Body of pancreas (tissue), 4 donors: ENCODE data around the gene SPRED2.

Experiments
- CTCF ChIP-seq, 7 experiments: fragments of 450-650 bp in 4 of 7; fragments of 200-600 bp in 3 of 7; sonication (generic) in 3 of 7; IDR thresholded peaks; one replicate each; pipeline ENCODE4 v1.5.1; 2016 to 2019; ENCODE audit warnings: antibody characterized with exemption in 7 of 7
- POLR2A ChIP-seq, 3 donors: fragments of 450-650 bp; IDR thresholded peaks; one replicate each; pipeline ENCODE4 v1.6.1; 2016; ENCODE audit warnings: antibody characterized with exemption in 3 of 3, mild to moderate bottlenecking in 2 of 3

GRCh38 chr2:65475000-65475399, 42.6 kb upstream of the SPRED2 start:
- TF ChIP-seq POLR2A (IDR thresholded peaks at IDR 0.05): no peak
- TF ChIP-seq CTCF (IDR thresholded peaks at IDR 0.05): no peak
